GM18861 (cell line): Measurements from ENCODE around the gene CYP2J2.
"Not testable (repeated sequence)": the region's sequence is repeated elsewhere in the genome, so short reads cannot be mapped to it uniquely, and the experiment has no call there.

Experiments used
- ATAC-seq: cut with Tn5 transposase; IDR thresholded peaks from one replicate; pipeline ENCODE4 v1.9.1; 2021; ENCODE audit not compliant: unreplicated experiment

The CYP2J2 gene

DNA sequence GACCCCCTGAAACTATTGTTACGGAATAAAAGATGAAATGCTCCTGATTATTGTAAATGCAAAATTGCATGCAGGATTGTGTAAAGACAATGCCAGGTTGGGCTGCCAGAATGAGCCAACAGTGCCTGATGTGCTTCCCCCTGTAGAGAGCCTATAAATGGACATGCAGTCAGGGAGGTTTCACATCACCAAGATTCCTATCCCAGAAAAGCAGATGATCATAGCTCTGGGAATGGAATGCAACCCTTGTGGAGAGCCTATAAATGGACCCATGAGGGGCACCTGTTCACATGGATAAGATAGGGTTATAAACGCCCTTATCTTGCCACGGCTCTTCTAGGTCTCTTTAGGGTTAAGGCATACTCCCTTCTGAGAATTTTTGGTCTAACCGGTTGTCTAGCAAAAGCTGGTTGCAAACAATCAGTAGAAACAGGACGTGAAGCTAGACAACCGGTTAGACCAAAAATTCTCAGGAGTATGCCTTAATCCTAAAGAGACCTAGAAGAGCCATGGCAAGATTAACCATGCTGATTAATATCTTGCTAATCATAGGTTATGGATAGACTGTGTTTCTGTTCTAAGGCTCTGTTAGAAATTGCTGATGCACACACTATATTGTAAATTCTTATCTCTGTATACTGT, 5.2 kb downstream of the CYP2J2 start:
- ATAC-seq = not testable (repeated sequence)

DNA sequence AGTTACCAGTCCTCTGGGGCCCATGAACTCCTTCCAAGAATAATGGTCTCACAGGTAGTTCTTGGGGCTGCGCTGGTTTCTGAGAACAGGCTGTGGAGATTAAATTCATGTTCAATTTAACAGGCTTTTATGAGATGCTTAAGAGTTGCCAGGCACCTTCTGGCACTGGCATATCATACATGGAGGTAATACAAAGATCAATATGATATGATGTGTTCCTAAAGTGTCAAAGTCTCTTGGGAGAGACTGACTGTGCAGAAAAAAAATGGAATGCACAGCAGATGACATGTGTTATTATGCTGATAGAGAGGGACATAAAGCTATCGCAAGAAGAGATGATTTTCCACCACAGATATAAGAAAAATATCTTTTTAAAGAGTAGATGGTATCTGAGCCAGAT, 6.8 kb downstream of the CYP2J2 start:
- no peak for ATAC-seq

- no peak for ATAC-seq
These were observed 8.8 kb downstream of the CYP2J2 start for GRCh38 chr1:59917785-59918180.

- ATAC-seq = no peak
These were observed 9.4 kb downstream of the CYP2J2 start for GRCh38 chr1:59917026-59917784.

- no peak for ATAC-seq
These were observed 11.1 kb downstream of the CYP2J2 start for GRCh38 chr1:59915516-59915915.

DNA sequence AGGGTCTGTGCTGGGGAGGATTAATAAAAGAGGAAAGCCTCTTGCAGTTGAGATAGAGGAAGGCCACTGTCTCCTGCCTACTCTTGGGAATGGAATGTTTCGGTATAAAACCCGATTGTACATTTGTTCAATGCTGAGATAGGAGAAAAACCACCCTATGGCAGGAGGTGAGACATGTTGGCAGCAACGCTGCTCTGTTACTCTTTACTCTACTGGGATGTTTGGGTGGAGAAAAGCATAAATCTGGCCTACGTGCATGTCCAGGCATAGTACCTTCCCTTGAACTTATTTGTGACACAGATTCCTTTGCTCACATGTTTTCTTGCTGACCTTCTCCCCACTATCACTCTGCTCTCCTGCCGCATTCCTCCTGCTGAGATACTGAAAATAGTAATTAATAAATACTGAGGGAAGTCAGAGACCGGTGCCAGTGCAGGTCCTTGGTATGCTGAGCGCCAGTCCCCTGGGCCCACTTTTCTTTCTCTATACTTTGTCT, 11.7 kb downstream of the CYP2J2 start:
- not testable (repeated sequence) for ATAC-seq

DNA sequence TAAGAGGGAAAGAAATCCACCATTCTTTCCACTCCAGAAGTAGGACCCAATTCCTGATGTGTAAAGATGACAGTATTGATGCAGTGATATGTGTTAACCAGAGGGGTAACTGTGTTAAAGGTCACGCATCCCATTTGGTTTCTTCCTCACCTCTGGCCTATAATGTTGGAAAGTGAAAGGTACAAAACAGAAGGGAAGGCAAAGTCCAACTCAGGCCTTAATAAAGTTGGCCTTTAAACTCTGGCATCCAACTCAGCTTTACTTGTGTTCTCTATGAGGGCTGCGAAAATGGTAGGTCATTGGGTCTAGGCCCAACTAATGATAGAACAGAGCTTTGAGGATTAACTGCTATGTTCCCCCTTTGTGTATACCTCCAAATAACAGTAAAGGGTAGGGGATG, 17.9 kb downstream of the CYP2J2 start:
- no peak for ATAC-seq

- no peak for ATAC-seq
These were observed 18.5 kb downstream of the CYP2J2 start for GRCh38 chr1:59908084-59908483.

GRCh38 chr1:59906931-59907330, 19.6 kb downstream of the CYP2J2 start:
- ATAC-seq = no peak

GRCh38 chr1:59903141-59903754, 23.3 kb downstream of the CYP2J2 start:
- ATAC-seq = peak; percentile 70

GRCh38 chr1:59901770-59902388, 24.7 kb downstream of the CYP2J2 start:
- ATAC-seq = no peak

DNA sequence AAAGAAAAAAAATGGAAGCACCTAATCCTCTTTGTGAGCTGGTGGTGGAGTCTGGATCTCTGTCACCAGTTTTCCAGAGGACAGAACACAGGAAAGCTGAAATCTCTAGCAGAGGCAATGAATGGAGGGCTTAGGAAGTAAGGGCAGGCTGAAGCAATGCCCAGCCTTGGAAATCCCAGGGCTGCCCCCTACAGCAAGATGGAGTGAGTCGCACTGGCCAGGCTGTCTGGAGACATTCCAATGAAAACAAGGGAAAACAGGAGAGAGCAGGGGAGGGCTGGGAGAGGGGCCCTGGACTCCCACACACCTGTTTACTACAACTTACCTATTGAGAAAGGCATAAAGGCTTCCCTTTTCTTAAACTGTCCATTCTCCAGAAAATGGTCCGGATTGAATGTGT, 25.9 kb downstream of the CYP2J2 start:
- no peak for ATAC-seq

- no peak for ATAC-seq
These were observed 27.6 kb downstream of the CYP2J2 start for GRCh38 chr1:59898927-59899326.

- no peak for ATAC-seq
These were observed 29.4 kb downstream of the CYP2J2 start for GRCh38 chr1:59897165-59897564.

DNA sequence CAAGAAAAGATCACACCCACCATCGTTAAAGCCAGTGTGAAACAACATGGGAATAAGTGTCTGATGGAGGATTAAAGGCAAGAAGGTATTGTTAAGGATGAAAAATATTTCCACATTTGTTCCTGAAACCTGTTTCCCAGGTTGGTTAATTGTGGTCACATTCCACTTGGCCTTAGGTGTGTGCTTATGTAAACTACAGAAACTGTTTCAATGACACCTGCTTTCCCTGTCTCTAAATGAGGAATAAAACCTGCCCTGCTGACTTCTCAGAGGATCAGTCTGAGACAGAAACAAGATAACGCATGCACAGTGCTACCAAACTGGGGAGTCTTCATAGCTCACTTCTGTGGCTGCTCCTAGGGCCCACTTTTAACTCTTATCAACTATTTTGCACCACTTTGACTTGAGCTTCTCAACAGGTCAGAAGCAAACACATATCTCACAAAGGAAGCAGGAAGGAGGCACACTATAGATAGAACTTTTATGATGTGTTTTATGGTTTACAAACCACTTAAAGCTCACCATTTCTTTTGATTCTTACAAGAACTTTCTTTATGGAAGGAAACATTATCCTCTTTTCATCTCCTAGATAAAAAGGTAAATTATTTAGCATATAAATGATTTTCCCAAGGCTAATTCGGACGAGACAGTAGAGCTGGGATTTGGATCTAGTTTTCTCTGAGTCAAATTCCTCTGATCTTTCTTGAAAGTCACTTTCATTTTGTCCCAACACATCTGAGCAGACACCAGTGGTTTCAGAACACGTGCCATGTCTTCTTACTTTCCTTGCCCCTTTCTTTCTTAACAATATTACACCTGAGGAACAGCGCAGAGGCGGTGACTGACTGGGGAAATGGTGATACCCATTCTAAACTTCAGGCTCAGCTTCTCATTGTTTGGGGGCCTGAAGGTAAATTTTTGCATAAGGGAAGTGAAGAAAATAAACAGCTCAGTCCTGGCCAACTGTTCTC, 33.4 kb downstream of the CYP2J2 start:
- ATAC-seq = no peak

DNA sequence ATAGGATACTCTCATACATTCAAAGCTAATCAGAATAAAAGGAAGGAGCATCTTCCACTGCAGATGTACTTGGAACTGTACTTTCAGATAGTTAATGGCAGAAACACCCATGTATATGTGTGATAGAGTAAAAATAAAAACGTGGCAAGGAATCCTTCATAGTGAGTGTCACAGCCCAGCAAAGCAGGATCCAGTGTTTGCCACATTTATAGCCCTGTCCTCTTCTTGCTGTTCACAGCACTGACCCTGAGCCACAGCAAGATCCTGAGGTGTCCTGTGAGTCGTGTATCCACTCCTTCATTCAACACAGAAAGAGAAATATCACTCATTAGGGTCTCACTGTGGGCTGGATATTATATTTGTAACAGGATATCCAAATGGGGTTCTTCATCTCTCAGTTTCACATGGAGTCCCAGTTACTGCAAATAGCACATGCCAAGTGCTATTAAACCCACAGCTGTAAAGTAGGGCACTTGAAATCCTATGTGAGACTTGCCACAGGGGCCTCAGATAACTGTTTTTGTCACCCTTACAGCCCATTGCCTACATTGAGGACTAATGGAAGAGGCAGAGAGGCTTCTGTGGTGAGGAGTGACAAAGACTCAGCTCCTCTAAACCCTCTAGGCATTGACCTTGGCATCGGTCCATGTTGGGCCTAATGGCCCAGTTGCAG, 41.3 kb downstream of the CYP2J2 start:
- no peak for ATAC-seq

GRCh38 chr1:59880735-59881134, 45.8 kb downstream of the CYP2J2 start:
- no peak for ATAC-seq

DNA sequence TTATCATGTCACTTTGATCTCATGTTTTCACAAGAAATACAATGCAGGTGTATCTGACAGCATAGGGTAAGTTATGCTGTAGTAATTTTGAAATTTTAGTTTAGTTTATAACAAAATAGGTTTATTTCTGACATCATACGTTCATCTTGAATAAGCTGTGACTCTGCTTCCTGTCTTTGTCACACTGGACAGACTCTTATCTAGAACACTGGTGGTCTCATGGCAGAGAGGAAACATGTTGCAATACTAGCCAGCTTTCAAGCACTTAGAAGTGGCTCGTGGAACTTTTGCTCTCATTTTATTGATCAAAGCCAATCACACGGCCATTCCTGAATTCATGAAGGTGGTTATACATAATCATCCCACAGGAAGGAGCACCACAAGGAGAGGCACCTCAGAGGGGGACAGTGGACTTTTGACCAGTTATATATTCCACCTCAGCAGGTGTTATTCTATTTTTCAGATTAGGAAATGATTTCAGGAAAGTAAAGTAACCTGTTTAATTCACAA, 46.5 kb downstream of the CYP2J2 start:
- no peak for ATAC-seq

DNA sequence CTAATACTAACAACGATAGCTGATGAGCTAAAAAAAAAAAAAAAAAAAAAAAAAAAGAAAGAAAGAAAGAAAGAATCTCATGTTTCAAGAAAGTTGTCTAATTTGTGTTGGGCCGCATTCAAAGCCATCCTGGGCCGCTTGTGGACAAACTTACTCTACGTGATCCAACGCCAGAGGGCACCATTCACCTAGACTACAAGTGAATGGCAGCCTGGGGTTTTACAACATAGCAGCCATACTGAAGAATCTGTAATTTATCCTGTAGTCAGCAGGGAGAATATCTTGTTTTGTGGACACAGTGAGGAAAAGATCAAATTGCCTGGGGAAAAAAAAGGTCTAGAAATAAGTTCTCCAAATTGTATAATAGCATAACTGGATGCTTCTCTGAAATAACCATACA, 47.0 kb downstream of the CYP2J2 start:
- peak; percentile 77 for ATAC-seq

DNA sequence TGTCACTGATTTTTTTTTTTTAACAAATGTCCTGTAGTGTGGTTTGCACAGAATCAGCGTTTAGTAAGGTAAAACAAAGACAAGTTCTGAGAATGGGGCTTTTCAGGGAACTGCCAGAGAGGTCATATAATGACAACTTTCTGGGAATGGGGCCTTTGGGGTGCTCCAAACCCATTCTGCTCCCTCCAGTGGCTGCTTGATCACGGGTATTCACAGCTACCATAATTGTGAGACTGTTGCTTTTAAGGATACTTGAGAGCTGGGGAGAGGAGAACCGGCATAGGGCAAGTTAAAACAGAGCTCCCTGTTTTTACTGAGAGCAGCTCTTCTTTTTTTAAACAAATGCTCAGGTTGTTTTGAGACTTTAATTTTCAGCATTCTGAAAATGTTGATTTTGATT, 48.2 kb downstream of the CYP2J2 start:
- no peak for ATAC-seq
